ENCODE results near the gene SLN. TPM values are rescaled to one million over a fixed set of nuclear protein-coding genes. Genes with fewer than 3 reads are reported as not detected.

The SLN gene
- total RNA-seq, 2 experiments from 2014 or later: not detected

DNA sequence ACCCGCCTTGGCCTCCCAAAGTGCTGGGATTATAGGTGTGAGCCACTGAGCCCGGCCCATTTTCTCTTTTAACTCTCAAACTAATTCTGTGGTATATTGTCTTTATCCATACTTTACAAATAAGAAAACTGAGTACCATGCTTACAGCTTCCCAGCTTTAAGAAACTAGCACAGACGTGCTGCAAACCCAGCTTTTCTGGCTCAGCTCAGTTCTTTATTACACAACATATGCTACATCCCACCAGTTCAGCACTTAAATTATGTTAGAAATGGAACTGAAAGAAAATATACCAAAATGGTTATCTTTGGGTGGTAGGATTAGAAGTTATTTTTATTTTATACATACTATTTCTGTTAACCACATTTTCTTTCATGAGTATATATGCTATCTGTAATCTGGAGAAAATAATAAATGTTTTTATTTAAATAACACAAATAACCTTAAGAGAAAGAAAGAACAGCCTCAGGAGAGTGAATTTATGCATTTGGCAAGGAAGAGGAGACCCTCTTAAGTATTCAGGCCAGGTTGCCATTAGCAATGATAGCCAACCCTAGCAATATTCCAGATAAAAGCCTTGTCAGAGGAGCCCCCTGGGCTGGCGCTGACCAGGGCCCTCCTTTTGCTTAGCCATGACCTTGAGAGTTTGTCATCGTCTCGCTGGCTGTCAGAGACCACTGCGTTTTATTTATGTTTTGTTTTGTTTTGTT, 33.8 kb downstream of the SLN start:
- Mint-ChIP-seq H3K9me3 (no peaks in the 10 kb centered on the region), H3K27ac (no peak overlapping the region), H3K4me3 (no peak overlapping the region), H3K4me1 (ENCODE audit: low read depth) (no peaks in the 10 kb centered on the region), H3K36me3 (no peaks in the 10 kb centered on the region), H3K27me3 (peaks cover 4% of the 10 kb centered on the region)
- CTCF ChIA-PET: interaction anchor here (2.0 kb wide), 1 partner anchor 11 kb away, joined by 5 read pairs; no protein-coding TSS in a partner anchor
- intact Hi-C loops (cut with micrococcal nuclease): no loop called here
- POLR2A ChIA-PET: no interaction called here
- no peak for DNase-seq

DNA sequence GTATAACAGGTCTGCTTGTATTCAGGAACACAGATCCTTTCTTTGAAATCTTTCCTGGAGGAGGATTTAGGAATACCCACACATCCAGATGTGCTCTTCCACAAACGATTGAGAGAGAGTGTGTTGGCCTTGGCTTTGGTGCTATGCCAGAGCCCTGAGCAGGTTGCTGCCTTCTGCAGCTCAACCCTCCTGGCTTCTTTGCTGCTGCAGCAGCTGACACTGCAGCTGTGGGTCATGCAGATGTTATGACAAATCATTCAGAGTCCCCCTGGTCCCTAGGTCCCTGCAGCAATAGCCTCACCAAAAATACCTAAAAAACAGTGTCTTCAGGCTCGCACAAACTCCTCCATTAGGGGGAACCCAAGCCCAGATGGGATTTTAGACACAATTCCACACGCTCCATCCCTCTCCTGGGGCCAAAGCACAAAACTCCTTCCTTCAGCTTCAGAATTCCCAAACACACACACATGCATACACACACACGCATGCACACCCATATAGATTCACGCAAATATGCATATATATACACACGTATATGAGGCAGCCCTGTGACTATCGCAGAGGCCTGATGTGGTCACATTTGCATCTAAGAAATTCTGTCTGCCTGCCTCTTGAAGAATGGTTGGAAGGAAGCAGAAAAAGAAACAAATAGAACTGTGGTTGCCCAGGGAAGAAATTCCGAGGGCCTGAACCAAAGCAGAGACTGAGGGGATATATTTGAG, 35.4 kb downstream of the SLN start:
- H3K4me3 Mint-ChIP-seq: no peak overlapping the region
- H3K27ac Mint-ChIP-seq: no peak overlapping the region
- peaks cover 2% of the 10 kb centered on the region for H3K27me3 Mint-ChIP-seq
- DNase-seq: no peak
- intact Hi-C loops (cut with micrococcal nuclease): no loop called here
- POLR2A ChIA-PET: no interaction called here
- H3K9me3 Mint-ChIP-seq: no peaks in the 10 kb centered on the region
- CTCF ChIA-PET: interaction anchor here (1.0 kb wide), 1 partner anchor 13 kb away, joined by 3 read pairs; no protein-coding TSS in a partner anchor
- H3K36me3 Mint-ChIP-seq: no peaks in the 10 kb centered on the region
- no peaks in the 10 kb centered on the region for H3K4me1 Mint-ChIP-seq (ENCODE audit: low read depth)

DNA sequence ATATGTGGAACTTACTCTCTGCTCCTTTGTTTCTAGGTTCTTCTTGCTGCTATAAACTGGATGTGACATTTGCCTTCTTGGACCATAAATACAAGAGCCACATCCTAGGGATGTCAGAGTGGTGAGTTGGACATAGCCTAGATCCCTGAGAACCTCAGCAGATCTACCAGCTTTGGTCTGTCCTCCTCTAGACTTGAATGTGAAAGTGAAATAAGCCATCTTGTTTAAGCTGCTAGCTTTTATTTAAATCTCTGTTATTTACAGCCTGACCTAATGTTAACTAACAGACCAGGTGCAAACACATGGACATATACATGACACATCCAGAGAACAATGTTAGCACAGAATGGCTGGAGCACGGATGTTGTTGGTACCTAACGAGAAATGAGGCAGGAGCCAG, 36.0 kb downstream of the SLN start:
- no peaks in the 10 kb centered on the region for H3K36me3 Mint-ChIP-seq
- H3K27ac Mint-ChIP-seq: no peak overlapping the region
- H3K4me3 Mint-ChIP-seq: no peak overlapping the region
- peaks cover 2% of the 10 kb centered on the region for H3K27me3 Mint-ChIP-seq
- no peak for DNase-seq
- H3K4me1 Mint-ChIP-seq (ENCODE audit: low read depth): no peaks in the 10 kb centered on the region
- ChIA-PET CTCF (interaction anchor here (1.0 kb wide), 1 partner anchor 14 kb away, joined by 3 read pairs; no protein-coding TSS in a partner anchor), POLR2A (no interaction called here)
- no peaks in the 10 kb centered on the region for H3K9me3 Mint-ChIP-seq
- intact Hi-C loops (cut with micrococcal nuclease): no loop called here

DNA sequence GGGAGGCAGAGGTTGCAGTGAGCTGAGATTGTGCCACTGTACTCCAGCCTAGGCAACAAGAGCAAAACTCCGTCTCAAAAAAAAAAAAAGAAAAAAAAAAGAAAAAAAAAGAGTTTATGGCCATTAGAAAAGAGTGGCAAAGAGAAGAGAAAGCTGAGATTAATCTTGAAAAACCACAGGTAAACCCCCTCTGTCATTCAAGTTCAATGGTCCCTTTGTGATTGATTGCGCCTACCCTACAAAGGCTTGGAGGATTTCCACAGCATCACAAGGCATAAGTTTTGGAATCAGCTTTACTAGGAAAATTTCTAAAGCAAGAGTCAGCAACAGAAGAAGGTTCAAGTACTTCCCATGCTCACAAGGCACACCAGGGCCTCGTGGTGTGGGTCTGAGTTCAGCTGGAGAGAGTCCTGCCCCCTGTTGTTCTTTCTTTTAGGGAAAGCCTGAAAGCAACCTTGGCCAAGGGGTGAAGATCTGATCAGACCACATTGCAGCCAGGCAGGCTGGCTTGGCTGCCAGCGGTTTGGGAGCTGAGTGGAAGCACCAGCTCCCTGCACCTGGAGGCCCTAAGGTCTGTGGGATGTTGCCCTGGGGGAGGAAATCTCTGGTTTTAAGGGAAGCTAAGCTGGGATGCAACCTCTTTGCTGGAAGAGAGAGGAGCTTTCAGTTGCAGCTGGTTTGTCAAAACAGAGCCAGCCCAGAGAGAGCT, 41.8 kb downstream of the SLN start:
- no peak overlapping the region for H3K4me3 Mint-ChIP-seq
- H3K9me3 Mint-ChIP-seq: no peaks in the 10 kb centered on the region
- intact Hi-C loops (cut with micrococcal nuclease): no loop called here
- no peak overlapping the region for H3K27ac Mint-ChIP-seq
- ChIA-PET CTCF (interaction anchor here (1.0 to 2.1 kb wide), 6 partner anchors 13 to 121 kb away, joined by 3 to 7 read pairs (median 3); no protein-coding TSS in a partner anchor), POLR2A (no interaction called here)
- H3K4me1 Mint-ChIP-seq (ENCODE audit: low read depth): no peaks in the 10 kb centered on the region
- DNase-seq: no peak
- peaks cover 3% of the 10 kb centered on the region for H3K27me3 Mint-ChIP-seq
- no peaks in the 10 kb centered on the region for H3K36me3 Mint-ChIP-seq

DNA sequence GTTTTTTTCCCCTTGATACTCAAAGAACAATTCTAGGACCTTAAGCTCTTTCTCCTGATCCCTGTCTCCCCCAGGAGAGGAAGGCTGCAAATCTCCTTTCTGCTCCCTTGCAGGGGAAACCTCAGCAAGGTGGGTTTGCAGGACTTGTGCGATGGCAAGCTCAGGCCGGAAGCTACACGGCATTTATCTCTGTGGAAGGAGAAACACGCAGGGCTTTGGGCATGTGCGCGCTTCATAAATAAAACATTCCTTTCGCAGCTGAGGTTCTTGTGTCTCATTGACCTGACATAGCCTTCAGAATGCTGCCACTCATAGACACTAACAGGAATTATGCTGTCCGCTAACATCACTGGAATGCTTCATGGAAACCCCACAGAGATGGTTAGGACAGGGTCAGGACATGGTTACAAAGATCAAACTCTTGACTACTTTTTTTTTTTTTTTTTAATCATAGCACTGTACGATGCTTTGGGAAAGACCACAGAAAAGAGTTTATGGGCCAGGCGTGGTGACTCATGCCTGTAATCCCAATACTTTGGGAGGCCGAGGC, 42.6 kb downstream of the SLN start:
- no peaks in the 10 kb centered on the region for H3K4me1 Mint-ChIP-seq (ENCODE audit: low read depth)
- no peak for DNase-seq
- ChIA-PET POLR2A (no interaction called here), CTCF (interaction anchor here (1.0 to 1.8 kb wide), 2 partner anchors 20 to 106 kb away, joined by 3 to 6 read pairs; no protein-coding TSS in a partner anchor)
- no peaks in the 10 kb centered on the region for H3K9me3 Mint-ChIP-seq
- intact Hi-C loops (cut with micrococcal nuclease): no loop called here
- peaks cover 8% of the 10 kb centered on the region for H3K27me3 Mint-ChIP-seq
- H3K27ac Mint-ChIP-seq: no peak overlapping the region
- H3K36me3 Mint-ChIP-seq: no peaks in the 10 kb centered on the region
- no peak overlapping the region for H3K4me3 Mint-ChIP-seq

DNA sequence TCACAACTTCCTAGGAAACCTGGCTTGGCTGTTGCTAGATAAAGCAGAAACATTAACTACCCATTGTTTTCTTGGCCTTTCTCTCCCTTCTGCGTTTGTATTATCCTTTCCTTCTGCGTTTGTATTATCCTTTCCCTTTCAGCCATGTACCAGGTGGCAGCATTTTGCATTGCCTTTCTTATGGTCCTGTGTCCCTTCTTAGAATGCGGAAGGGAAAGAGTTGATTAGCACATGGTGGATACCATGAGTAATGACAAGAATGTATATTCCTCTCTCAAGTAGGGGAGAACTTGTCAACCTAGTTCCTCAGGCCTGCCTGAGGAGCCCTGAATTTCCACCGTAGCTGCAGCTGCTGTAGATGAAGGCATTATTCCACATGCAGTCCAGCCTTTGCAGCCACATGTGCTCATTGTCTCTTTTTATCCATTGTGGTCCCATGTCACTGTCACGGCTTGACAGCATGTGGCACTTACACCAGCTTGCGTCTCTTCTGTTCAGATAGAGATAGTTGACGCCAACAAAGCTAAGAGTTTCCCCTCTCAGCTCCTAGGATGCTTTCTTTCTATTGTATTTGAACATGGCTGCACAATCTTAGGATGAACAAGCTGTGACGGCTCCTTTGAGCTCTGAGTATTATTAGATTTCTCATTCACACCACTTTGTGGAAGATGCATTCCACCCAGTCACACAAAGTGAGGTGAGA, 44.8 kb downstream of the SLN start:
- intact Hi-C loops (cut with micrococcal nuclease): no loop called here
- Mint-ChIP-seq H3K27ac (no peak overlapping the region), H3K27me3 (peaks cover 8% of the 10 kb centered on the region), H3K36me3 (no peaks in the 10 kb centered on the region), H3K9me3 (no peaks in the 10 kb centered on the region), H3K4me1 (ENCODE audit: low read depth) (no peaks in the 10 kb centered on the region), H3K4me3 (no peak overlapping the region)
- CTCF ChIA-PET: no interaction called here
- DNase-seq: no peak
- POLR2A ChIA-PET: no interaction called here

DNA sequence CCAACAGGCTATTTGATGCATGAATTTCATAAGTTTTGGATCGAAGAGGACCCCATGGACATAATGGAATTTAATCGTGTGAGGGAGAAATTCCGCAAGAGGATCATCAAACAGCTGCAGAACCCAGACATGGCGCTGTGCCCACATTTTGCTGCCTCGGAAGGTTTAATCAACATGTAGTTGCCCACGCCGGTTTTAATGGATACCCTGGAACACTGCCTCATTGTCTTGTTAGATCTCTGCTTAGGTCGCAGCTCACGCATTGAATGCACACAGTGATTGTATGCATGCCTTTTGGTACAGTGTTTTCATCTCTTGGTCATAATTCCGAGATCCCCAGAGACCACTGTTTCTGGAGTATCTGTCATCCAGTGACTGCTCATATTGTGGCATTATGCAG, 46.8 kb downstream of the SLN start:
- intact Hi-C loops (cut with micrococcal nuclease): no loop called here
- Mint-ChIP-seq H3K27me3 (peaks cover 12% of the 10 kb centered on the region), H3K27ac (no peak overlapping the region), H3K9me3 (no peaks in the 10 kb centered on the region), H3K4me3 (no peak overlapping the region), H3K36me3 (no peaks in the 10 kb centered on the region), H3K4me1 (ENCODE audit: low read depth) (no peaks in the 10 kb centered on the region)
- no peak for DNase-seq
- POLR2A ChIA-PET: no interaction called here
- CTCF ChIA-PET: no interaction called here

DNA sequence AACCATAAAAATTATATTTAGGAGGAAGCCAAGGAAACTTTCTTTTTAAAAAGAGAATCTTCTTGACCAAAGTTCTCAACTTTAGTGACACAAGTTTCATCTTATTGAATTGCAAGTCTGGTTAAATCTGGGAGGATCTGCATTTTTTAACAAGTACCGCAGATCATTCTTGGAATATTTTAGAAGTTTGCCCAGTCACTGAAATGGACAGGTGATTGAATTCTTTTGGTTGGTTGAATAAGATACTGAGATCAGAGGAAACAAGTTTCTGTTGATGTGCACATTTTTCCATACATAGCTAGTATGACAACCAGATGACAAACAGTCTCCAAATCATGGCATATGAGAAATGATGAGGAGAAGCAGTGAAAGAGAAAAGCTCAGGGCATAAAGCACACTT, 50.2 kb downstream of the SLN start:
- DNase-seq: no peak
- ChIA-PET POLR2A (interaction anchor here (0.6 kb wide), 1 partner anchor 127 kb away, joined by 6 read pairs; no protein-coding TSS in a partner anchor), CTCF (no interaction called here)
- Mint-ChIP-seq H3K4me1 (ENCODE audit: low read depth) (no peaks in the 10 kb centered on the region), H3K4me3 (no peak overlapping the region), H3K27ac (no peak overlapping the region), H3K27me3 (peaks cover 12% of the 10 kb centered on the region), H3K36me3 (no peaks in the 10 kb centered on the region), H3K9me3 (no peaks in the 10 kb centered on the region)
- intact Hi-C loops (cut with micrococcal nuclease): no loop called here

DNA sequence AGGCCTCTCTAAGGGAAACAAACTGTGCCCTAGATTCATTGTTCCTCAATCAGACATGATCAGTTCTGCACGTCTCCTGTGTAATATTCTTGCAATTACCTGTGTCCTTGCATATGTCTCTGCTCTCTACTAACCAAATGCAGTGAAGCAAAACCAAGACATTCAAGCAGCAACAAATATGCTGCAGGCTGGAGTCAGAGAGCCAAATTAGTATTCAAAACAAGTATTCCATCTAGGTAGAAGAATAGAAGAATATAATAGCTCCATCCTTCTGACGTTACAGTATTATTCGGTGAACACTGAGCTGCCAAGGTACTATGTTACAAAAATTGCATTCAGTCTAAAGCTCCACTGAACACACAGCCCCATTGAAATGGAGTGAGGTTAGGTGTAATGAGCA, 51.8 kb downstream of the SLN start:
- ChIA-PET CTCF (no interaction called here), POLR2A (no interaction called here)
- Mint-ChIP-seq H3K4me1 (ENCODE audit: low read depth) (no peaks in the 10 kb centered on the region), H3K27ac (no peak overlapping the region), H3K27me3 (peaks cover 12% of the 10 kb centered on the region), H3K9me3 (no peaks in the 10 kb centered on the region), H3K4me3 (no peak overlapping the region), H3K36me3 (no peaks in the 10 kb centered on the region)
- intact Hi-C loops (cut with micrococcal nuclease): no loop called here
- no peak for DNase-seq

DNA sequence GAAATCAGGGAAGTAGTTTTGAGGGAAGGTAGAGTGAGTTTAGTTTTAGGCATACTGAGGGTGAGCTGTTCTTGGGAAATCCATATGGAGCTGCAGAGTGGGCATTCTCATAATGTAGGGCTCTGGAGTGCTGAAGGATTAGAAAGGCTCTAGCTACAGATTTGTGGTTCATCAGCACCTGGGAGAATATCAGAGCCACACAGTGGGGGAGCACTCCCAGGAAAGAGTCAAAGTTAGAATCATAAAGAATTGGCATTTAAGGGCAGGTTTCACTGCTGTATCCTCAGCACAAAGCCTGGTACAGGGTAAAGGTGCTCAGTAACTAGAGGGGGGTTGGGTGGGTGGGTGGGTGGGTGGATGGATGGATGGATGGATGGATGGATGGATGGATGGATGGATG, 52.5 kb downstream of the SLN start:
- DNase-seq: no peak
- ChIA-PET POLR2A (no interaction called here), CTCF (no interaction called here)
- Mint-ChIP-seq H3K36me3 (no peaks in the 10 kb centered on the region), H3K4me1 (ENCODE audit: low read depth) (no peaks in the 10 kb centered on the region), H3K9me3 (no peaks in the 10 kb centered on the region), H3K27me3 (peaks cover 7% of the 10 kb centered on the region), H3K27ac (no peak overlapping the region), H3K4me3 (no peak overlapping the region)
- intact Hi-C loops (cut with micrococcal nuclease): no loop called here

Measured in activated CD4-positive, alpha-beta memory T cell treated with anti-CD3 and anti-CD28 coated beads for 36 hours (primary cell).